ENCODE results near the gene KRTAP15-1.

KRTAP15-1 gene

DNA sequence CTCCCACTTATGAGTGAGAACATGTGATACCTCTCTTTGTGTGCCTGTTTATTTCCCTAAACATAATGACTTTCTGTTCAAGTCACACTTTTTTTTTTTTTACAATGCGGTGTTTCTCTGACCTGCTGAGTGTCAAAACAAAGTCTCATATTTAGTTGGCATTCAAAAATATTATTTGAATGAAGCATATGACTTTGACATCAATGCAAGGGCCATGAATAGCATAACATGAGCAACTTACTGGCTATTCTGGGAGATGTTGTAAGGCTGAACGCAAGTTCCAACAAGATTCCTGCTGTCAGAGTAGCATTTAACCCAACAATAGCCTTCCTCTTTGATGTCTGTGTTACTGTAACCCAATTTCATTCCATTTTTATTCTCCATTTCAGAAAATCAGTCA is 42.1 kb downstream of the KRTAP15-1 start:
- Histone ChIP-seq H3K79me2 (no peaks in the 10 kb centered on the region), H3K9me3 (ENCODE audit: control insufficient read depth, low read length) (no peaks in the 10 kb centered on the region), H3K4me1 (no peaks in the 10 kb centered on the region), H3K27me3 (ENCODE audit: control insufficient read depth, insufficient read depth, low read length) (no peaks in the 10 kb centered on the region), H3K4me2 (ENCODE audit: low read length) (no peak overlapping the region), H3K27ac (no peak overlapping the region), H3K4me3 (ENCODE audit: low read depth, low read length) (no peak overlapping the region), H2AFZ (no peak overlapping the region), H3K36me3 (ENCODE audit: control insufficient read depth, insufficient read depth, low read length) (no peaks in the 10 kb centered on the region), H3K9ac (no peak overlapping the region)
- TF ChIP-seq CTCF (IDR thresholded peaks at IDR 0.05) = no peak

GRCh38 chr21:30486180-30486579 is 46.1 kb downstream of the KRTAP15-1 start:
- Histone ChIP-seq H3K79me2 (no peaks in the 10 kb centered on the region), H2AFZ (no peak overlapping the region), H3K9ac (no peak overlapping the region), H3K27ac (no peak overlapping the region), H3K4me3 (ENCODE audit: low read depth, low read length) (no peak overlapping the region), H3K9me3 (ENCODE audit: control insufficient read depth, low read length) (no peaks in the 10 kb centered on the region), H3K36me3 (ENCODE audit: control insufficient read depth, insufficient read depth, low read length) (no peaks in the 10 kb centered on the region), H3K4me2 (ENCODE audit: low read length) (no peak overlapping the region), H3K4me1 (no peaks in the 10 kb centered on the region), H3K27me3 (ENCODE audit: control insufficient read depth, insufficient read depth, low read length) (no peaks in the 10 kb centered on the region)
- no peak for TF ChIP-seq CTCF (IDR thresholded peaks at IDR 0.05)

DNA sequence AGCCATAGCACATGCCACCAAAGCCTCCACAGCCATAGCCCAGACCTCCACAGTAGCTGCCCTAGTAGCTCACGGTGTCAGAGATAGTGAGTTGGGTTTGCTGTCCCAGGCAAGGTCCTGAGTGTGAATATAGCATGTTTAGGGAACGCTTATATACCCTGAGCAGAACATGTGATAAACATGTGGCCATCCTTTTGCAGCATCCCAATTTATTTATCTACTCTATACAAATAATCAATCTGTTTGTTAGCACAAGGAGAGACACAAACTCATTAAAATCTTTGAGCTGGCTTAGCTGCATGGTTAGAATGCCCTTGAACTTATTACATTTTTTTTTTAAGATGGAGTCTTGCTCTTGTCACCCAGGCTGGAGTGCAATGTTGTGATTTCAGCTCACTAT is 47.3 kb downstream of the KRTAP15-1 start, which contains the start of gene KRTAP19-2:
Gene KRTAP19-2, minus strand, starts transcription at position 101 of the 400 bp plus-strand sequence. Its CDS starts 88 bp downstream, at position 13.
- H3K36me3 ChIP-seq (ENCODE audit: control insufficient read depth, insufficient read depth, low read length) = no peaks in the 10 kb centered on the region
- H3K4me2 ChIP-seq (ENCODE audit: low read length) = no peak within 1 kb of the TSS
- no peaks in the 10 kb centered on the region for H3K4me1 ChIP-seq
- H3K4me3 ChIP-seq (ENCODE audit: low read depth, low read length) = no peak within 1 kb of the TSS
- no peaks in the 10 kb centered on the region for H3K27me3 ChIP-seq (ENCODE audit: control insufficient read depth, insufficient read depth, low read length)
- no peaks in the 10 kb centered on the region for H3K9me3 ChIP-seq (ENCODE audit: control insufficient read depth, low read length)
- no peak within 1 kb of the TSS for H3K9ac ChIP-seq
- H3K27ac ChIP-seq = no peak within 1 kb of the TSS
- no peak within 1 kb of the TSS for H2AFZ ChIP-seq
- no peak for TF ChIP-seq CTCF (IDR thresholded peaks at IDR 0.05)
- H3K79me2 ChIP-seq = no peaks in the 10 kb centered on the region
